Liver (tissue), 9 donors: Measurements from ENCODE around the gene INHBA. TPM values are rescaled to one million over a fixed set of nuclear protein-coding genes. Genes with fewer than 3 reads are reported as not detected.

ENCODE experiments used
- DNase-seq: peaks from one replicate; pipeline ENCODE4 v3.0.0-alpha.2; 2017; ENCODE audit warnings: low spot score
- H3K27ac ChIP-seq, 2 donors: one replicate each; pipeline ENCODE4 v1.7.0; 2013; ENCODE audit warnings: inconsistent platforms in 2 of 2, low read length in 2 of 2, control low read depth in 1 of 2, low read depth in 1 of 2, mild to moderate bottlenecking in 1 of 2
- H3K27me3 ChIP-seq, 4 donors: one replicate each; pipeline versions ENCODE4 v1.6.1 to v1.7.0; 2013; ENCODE audit warnings: low read length in 3 of 4, inconsistent platforms in 1 of 4, mild to moderate bottlenecking in 1 of 4, moderate library complexity in 1 of 4; ENCODE audit not compliant: control insufficient read depth in 4 of 4, insufficient read depth in 4 of 4
- H3K36me3 ChIP-seq, 4 donors: one replicate each; pipeline versions ENCODE4 v1.6.1 to v1.7.0; 2013; ENCODE audit warnings: low read length in 3 of 4, mild to moderate bottlenecking in 3 of 4, low read depth in 1 of 4, moderate library complexity in 1 of 4; ENCODE audit not compliant: control insufficient read depth in 4 of 4, insufficient read depth in 3 of 4
- H3K4me1 ChIP-seq, 4 donors: one replicate each; pipeline versions ENCODE4 v1.6.1 to v1.7.0; 2013; ENCODE audit warnings: low read length in 3 of 4, mild to moderate bottlenecking in 3 of 4, moderate library complexity in 1 of 4; ENCODE audit not compliant: control insufficient read depth in 4 of 4, insufficient read depth in 4 of 4
- H3K4me3 ChIP-seq, 3 donors: one replicate each; pipeline versions ENCODE4 v1.6.1 to v1.7.0; 2013; ENCODE audit warnings: low read length in 3 of 3, control low read depth in 1 of 3, low read depth in 1 of 3, mild to moderate bottlenecking in 1 of 3
- H3K9ac ChIP-seq, 2 donors: one replicate each; pipeline ENCODE4 v1.7.0; 2013; ENCODE audit warnings: low read length in 2 of 2, mild to moderate bottlenecking in 2 of 2, moderate library complexity in 2 of 2, control low read depth in 1 of 2, low read depth in 1 of 2
- H3K9me3 ChIP-seq, 4 donors: one replicate each; pipeline versions ENCODE4 v1.6.1 to v1.7.0; 2013; ENCODE audit warnings: low read length in 3 of 4; ENCODE audit not compliant: control insufficient read depth in 4 of 4
- CTCF ChIP-seq: fragments of 150-350 bp; IDR thresholded peaks from 2 replicates; pipeline ENCODE4 v1.5.1; 2017; ENCODE audit warnings: improper control_type of control experiment, low read depth, low read length; ENCODE audit not compliant: missing input control
- EGR1 ChIP-seq, 2 donors: IDR thresholded peaks; 2 replicates each; pipeline ENCODE4 v1.6.1; 2016 to 2018; ENCODE audit warnings: antibody characterized with exemption in 2 of 2, low read depth in 2 of 2
- FOXA1 ChIP-seq: IDR thresholded peaks from 2 replicates; pipeline ENCODE4 v1.6.1; 2016; ENCODE audit warnings: antibody characterized with exemption
- FOXA2 ChIP-seq: IDR thresholded peaks from 2 replicates; pipeline ENCODE4 v1.6.1; 2016; ENCODE audit warnings: antibody characterized with exemption
- GABPA ChIP-seq, 2 donors: IDR thresholded peaks in 1 of 2; conservative IDR thresholded peaks in 1 of 2; 2 replicates each; pipeline ENCODE4 v1.6.1; 2016; ENCODE audit warnings: antibody characterized with exemption in 2 of 2, mild to moderate bottlenecking in 1 of 2, moderate library complexity in 1 of 2
- HNF4A ChIP-seq, 2 donors: conservative IDR thresholded peaks; 2 replicates each; pipeline ENCODE4 v1.6.1; 2016; ENCODE audit warnings: antibody characterized with exemption in 2 of 2, mild to moderate bottlenecking in 2 of 2
- HNF4G ChIP-seq: IDR thresholded peaks from 2 replicates; pipeline ENCODE4 v1.6.1; 2016; ENCODE audit warnings: antibody characterized with exemption
- JUND ChIP-seq, 2 donors: IDR thresholded peaks; 2 replicates each; pipeline ENCODE4 v1.6.1; 2016; ENCODE audit warnings: antibody characterized with exemption in 2 of 2
- MAX ChIP-seq: IDR thresholded peaks from 2 replicates; pipeline ENCODE4 v1.6.1; 2016; ENCODE audit warnings: antibody characterized with exemption
- NR2F2 ChIP-seq: IDR thresholded peaks from 2 replicates; pipeline ENCODE4 v1.6.1; 2016; ENCODE audit warnings: antibody characterized with exemption
- RAD21 ChIP-seq, 2 donors: IDR thresholded peaks; 2 replicates each; pipeline ENCODE4 v1.6.1; 2016; ENCODE audit warnings: antibody characterized with exemption in 2 of 2, mild to moderate bottlenecking in 2 of 2
- REST ChIP-seq: IDR thresholded peaks from 2 replicates; pipeline ENCODE4 v1.6.1; 2016; ENCODE audit warnings: antibody characterized with exemption, mild to moderate bottlenecking
- RXRA ChIP-seq, 2 donors: IDR thresholded peaks; 2 replicates each; pipeline ENCODE4 v1.6.1; 2017 to 2018; ENCODE audit warnings: antibody characterized with exemption in 2 of 2, mild to moderate bottlenecking in 1 of 2
- SP1 ChIP-seq: IDR thresholded peaks from 2 replicates; pipeline ENCODE4 v1.6.1; 2018; ENCODE audit warnings: antibody characterized with exemption, mild to moderate bottlenecking
- TAF1 ChIP-seq: conservative IDR thresholded peaks from 2 replicates; pipeline ENCODE4 v1.6.1; 2016; ENCODE audit warnings: antibody characterized with exemption, mild to moderate bottlenecking
- YY1 ChIP-seq: IDR thresholded peaks from 2 replicates; pipeline ENCODE4 v1.6.1; 2016; ENCODE audit warnings: antibody characterized with exemption, mild to moderate bottlenecking
- WGBS: extraction: QIAGEN DNeasy Blood & Tissue Kit; methylation state at CpG from one replicate; pipeline ENCODE4 v1.1.7; 2013; 5-methylcytosine and 5-hydroxymethylcytosine counted together
- polyA plus RNA-seq, 2 donors: library from polyadenylated mRNA; stranded (reverse) in 1 of 2; unstranded in 1 of 2; fragments of 200-250 nt in 1 of 2; fragments of >200 nt in 1 of 2; fragmentation: Nextera tagmentation in 1 of 2; extraction: Ambion mirVana in 1 of 2; gene quantifications; one replicate each; pipeline versions ENCODE4 v1.2.1 to v1.2.3, GENCODE V29; 2013 to 2015
- total RNA-seq, 2 donors: library from RNA; depleted of rRNA; stranded (reverse); fragments of >200 nt; gene quantifications; one replicate each; pipeline ENCODE4 v1.2.3, GENCODE V29; 2014
- TF ChIP-seq, protein P1 (sequence below): IDR thresholded peaks from 2 replicates; pipeline ENCODE4 v1.6.1; 2016; ENCODE audit warnings: antibody characterized with exemption
- TF ChIP-seq, protein P2 (sequence below): IDR thresholded peaks from 2 replicates; pipeline ENCODE4 v1.6.1; 2016; ENCODE audit warnings: antibody characterized with exemption
- donor health status: healthy.
- donor health status: healthy.
- donor health status: healthy.
- donor health status: healthy.
- donor health status: healthy.

The INHBA gene
- total and polyA plus RNA-seq, 4 donors, result 0.23 to 8.9 (median 3.0) TPM

GRCh38 chr7:41700044-41700471 is 2.8 kb downstream of the INHBA start (continued):
- TF ChIP-seq REST (no peak), RAD21 (IDR thresholded peaks at IDR 0.05) (no peak), GABPA (IDR thresholded peaks at IDR 0.05 in 1 of 2, conservative IDR thresholded peaks at IDR 0.05 in 1 of 2) (no peak), NR2F2 (no peak)

DNA sequence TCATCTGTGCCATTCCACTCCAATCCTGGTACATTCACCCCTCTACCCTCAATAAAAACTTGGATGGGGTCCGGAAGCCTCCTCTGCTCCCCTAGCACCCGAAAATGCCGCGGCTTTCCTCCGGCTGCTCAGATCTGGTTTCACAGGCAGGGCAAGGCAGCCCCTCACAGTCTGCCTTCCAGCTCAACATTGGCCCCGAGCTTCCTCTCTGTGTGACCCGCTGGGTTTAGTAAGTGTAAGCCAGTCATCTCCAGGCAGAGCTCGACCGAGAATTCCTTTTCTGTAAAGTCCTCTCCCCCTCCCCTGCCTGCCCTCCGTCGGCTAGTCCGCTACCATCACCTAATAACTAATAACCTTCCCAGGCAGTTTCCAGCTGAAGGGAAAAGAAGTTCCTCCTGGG is 3.4 kb downstream of the INHBA start:
- Histone ChIP-seq H3K27ac (peak overlapping the region; percentile 51 to 66), H3K9ac (peak overlapping the region in 1 of 2 donors; percentile 61), H3K4me1 (peaks cover 7 to 55% (median 40%) of the 10 kb centered on the region in 4 donors), H3K36me3 (no peaks in the 10 kb centered on the region), H3K4me3 (peak overlapping the region in 1 of 3 donors; percentile 28), H3K27me3 (no peaks in the 10 kb centered on the region), H3K9me3 (no peaks in the 10 kb centered on the region)
- TF ChIP-seq EGR1 (IDR thresholded peaks at IDR 0.05; ENCODE audit: low read depth in 2 of 2), result no peak
- TF ChIP-seq, protein P1, sequence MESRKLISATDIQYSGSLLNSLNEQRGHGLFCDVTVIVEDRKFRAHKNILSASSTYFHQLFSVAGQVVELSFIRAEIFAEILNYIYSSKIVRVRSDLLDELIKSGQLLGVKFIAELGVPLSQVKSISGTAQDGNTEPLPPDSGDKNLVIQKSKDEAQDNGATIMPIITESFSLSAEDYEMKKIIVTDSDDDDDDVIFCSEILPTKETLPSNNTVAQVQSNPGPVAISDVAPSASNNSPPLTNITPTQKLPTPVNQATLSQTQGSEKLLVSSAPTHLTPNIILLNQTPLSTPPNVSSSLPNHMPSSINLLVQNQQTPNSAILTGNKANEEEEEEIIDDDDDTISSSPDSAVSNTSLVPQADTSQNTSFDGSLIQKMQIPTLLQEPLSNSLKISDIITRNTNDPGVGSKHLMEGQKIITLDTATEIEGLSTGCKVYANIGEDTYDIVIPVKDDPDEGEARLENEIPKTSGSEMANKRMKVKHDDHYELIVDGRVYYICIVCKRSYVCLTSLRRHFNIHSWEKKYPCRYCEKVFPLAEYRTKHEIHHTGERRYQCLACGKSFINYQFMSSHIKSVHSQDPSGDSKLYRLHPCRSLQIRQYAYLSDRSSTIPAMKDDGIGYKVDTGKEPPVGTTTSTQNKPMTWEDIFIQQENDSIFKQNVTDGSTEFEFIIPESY, result no peak
- TF ChIP-seq REST, result no peak
- TF ChIP-seq, protein P2, sequence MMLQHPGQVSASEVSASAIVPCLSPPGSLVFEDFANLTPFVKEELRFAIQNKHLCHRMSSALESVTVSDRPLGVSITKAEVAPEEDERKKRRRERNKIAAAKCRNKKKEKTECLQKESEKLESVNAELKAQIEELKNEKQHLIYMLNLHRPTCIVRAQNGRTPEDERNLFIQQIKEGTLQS, result no peak
- no peak for TF ChIP-seq NR2F2
- TF ChIP-seq GABPA (IDR thresholded peaks at IDR 0.05 in 1 of 2, conservative IDR thresholded peaks at IDR 0.05 in 1 of 2), result no peak
- no peak for TF ChIP-seq FOXA2
- TF ChIP-seq HNF4A (conservative IDR thresholded peaks at IDR 0.05), result no peak
- no peak for TF ChIP-seq SP1
- TF ChIP-seq RXRA (IDR thresholded peaks at IDR 0.05), result no peak
- TF ChIP-seq CTCF, result no peak
- no peak for TF ChIP-seq RAD21 (IDR thresholded peaks at IDR 0.05)
- no peak for TF ChIP-seq MAX
- TF ChIP-seq HNF4G, result no peak
- TF ChIP-seq JUND (IDR thresholded peaks at IDR 0.05), result no peak
- TF ChIP-seq FOXA1, result no peak
- TF ChIP-seq YY1, result no peak
- no peak for TF ChIP-seq TAF1
- no peak for DNase-seq
- 22% methylated on average over 12 of the region's 12 CpGs for WGBS
